ENCODE data around the gene ERO1B. TPM values are rescaled to one million over a fixed set of nuclear protein-coding genes. Genes with fewer than 3 reads are reported as not detected.
"Not testable (repeated sequence)": the region's sequence is repeated elsewhere in the genome, so short reads cannot be mapped to it uniquely, and the experiment has no call there.

The ERO1B gene
- polyA plus RNA-seq (2013) = 2.2 and 3.0 TPM in 2 replicates

GRCh38 chr1:236281654-236282424 lies at the start of gene ERO1B:
Gene ERO1B, minus strand, starts transcription at chr1:236281958. Its CDS starts 175 bp downstream, at chr1:236281783.
- H4K91ac ChIP-seq (ENCODE audit: low read depth, low read length) = no peak within 1 kb of the TSS
- H3K79me2 ChIP-seq (ENCODE audit: control insufficient read depth, insufficient read depth, low read length, poor library complexity) = no peaks in the 10 kb centered on the region
- H2BK12ac ChIP-seq (ENCODE audit: low read length) = no peak within 1 kb of the TSS
- H3K36me3 ChIP-seq (ENCODE audit: control insufficient read depth in 1 of 2, insufficient read depth in 2 of 2, low read length in 2 of 2) = no peaks in the 10 kb centered on the region
- H2BK120ac ChIP-seq (ENCODE audit: insufficient read depth, low read length, poor library complexity) = peak within 1 kb of the TSS; percentile 64
- no peaks in the 10 kb centered on the region for H3K27me3 ChIP-seq (ENCODE audit: insufficient read depth, low read length)
- H3K14ac ChIP-seq (ENCODE audit: low read length) = no peak within 1 kb of the TSS
- H3K4me3 ChIP-seq (ENCODE audit: low read depth, low read length) = peak within 1 kb of the TSS; percentile 84
- H4K8ac ChIP-seq (ENCODE audit: low read depth, low read length) = peak within 1 kb of the TSS; percentile 58
- peak; percentile 94 to 97 for DNase-seq
- H3K79me1 ChIP-seq (ENCODE audit: low read length) = peaks cover 2% of the 10 kb centered on the region
- peaks cover 0 to 4% of the 10 kb centered on the region in 2 experiments for H3K4me1 ChIP-seq (ENCODE audit: control insufficient read depth in 1 of 2, insufficient read depth in 2 of 2, low read length in 2 of 2)
- peak within 1 kb of the TSS; percentile 14 for H3K18ac ChIP-seq (ENCODE audit: low read length)
- H3K9me3 ChIP-seq (ENCODE audit: insufficient read depth, low read depth, low read length) = no peaks in the 10 kb centered on the region
- no peak within 1 kb of the TSS for H2AK5ac ChIP-seq (ENCODE audit: low read length)
- no peak within 1 kb of the TSS for H3K4ac ChIP-seq (ENCODE audit: low read depth, low read length)
- no peak within 1 kb of the TSS for H4K12ac ChIP-seq (ENCODE audit: low read depth, low read length)
- H3K23ac ChIP-seq (ENCODE audit: low read length) = no peak within 1 kb of the TSS
- peak within 1 kb of the TSS; percentile 87 for H2AFZ ChIP-seq (ENCODE audit: insufficient read depth, low read length, poor library complexity)
- peak within 1 kb of the TSS; percentile 84 for H3K4me2 ChIP-seq (ENCODE audit: low read length)
- WGBS (ENCODE audit: extremely low coverage, insufficient coverage, insufficient read length) = no CpG with 5 or more reads among the region's 81 CpGs
- H3K9ac ChIP-seq (ENCODE audit: low read length) = peak within 1 kb of the TSS; percentile 84
- no peak within 1 kb of the TSS for H2BK5ac ChIP-seq (ENCODE audit: low read depth, low read length, poor library complexity)
- no peak within 1 kb of the TSS for H3K27ac ChIP-seq (ENCODE audit: low read depth, low read length)

GRCh38 chr1:236331412-236331811 lies 49.7 kb upstream of the ERO1B start:
- not testable (repeated sequence) for H4K12ac ChIP-seq (ENCODE audit: low read depth, low read length); H2AFZ ChIP-seq (ENCODE audit: insufficient read depth, low read length, poor library complexity); H3K9ac ChIP-seq (ENCODE audit: low read length); H3K4me3 ChIP-seq (ENCODE audit: low read depth, low read length); H4K91ac ChIP-seq (ENCODE audit: low read depth, low read length); H4K8ac ChIP-seq (ENCODE audit: low read depth, low read length); H3K9me3 ChIP-seq (ENCODE audit: insufficient read depth, low read depth, low read length); H2BK5ac ChIP-seq (ENCODE audit: low read depth, low read length, poor library complexity); H3K14ac ChIP-seq (ENCODE audit: low read length); H2BK120ac ChIP-seq (ENCODE audit: insufficient read depth, low read length, poor library complexity); H3K36me3 ChIP-seq (ENCODE audit: control insufficient read depth in 1 of 2, insufficient read depth in 2 of 2, low read length in 2 of 2); H2BK12ac ChIP-seq (ENCODE audit: low read length); H3K27ac ChIP-seq (ENCODE audit: low read depth, low read length); H3K23ac ChIP-seq (ENCODE audit: low read length); H3K79me2 ChIP-seq (ENCODE audit: control insufficient read depth, insufficient read depth, low read length, poor library complexity); DNase-seq; H3K4ac ChIP-seq (ENCODE audit: low read depth, low read length); H3K4me2 ChIP-seq (ENCODE audit: low read length); H2AK5ac ChIP-seq (ENCODE audit: low read length); H3K18ac ChIP-seq (ENCODE audit: low read length); H3K79me1 ChIP-seq (ENCODE audit: low read length); H3K27me3 ChIP-seq (ENCODE audit: insufficient read depth, low read length); H3K4me1 ChIP-seq (ENCODE audit: control insufficient read depth in 1 of 2, insufficient read depth in 2 of 2, low read length in 2 of 2)
- no CpG with 5 or more reads among the region's 3 CpGs for WGBS (ENCODE audit: extremely low coverage, insufficient coverage, insufficient read length)

- Histone ChIP-seq H2AK5ac (ENCODE audit: low read length) (no peak overlapping the region), H2AFZ (ENCODE audit: insufficient read depth, low read length, poor library complexity) (no peak overlapping the region)
- WGBS (ENCODE audit: extremely low coverage, insufficient coverage, insufficient read length) = no CpG with 5 or more reads among the region's 1 CpG
These were observed 44.7 kb upstream of the ERO1B start for GRCh38 chr1:236326432-236326831.

GRCh38 chr1:236325567-236325966 lies 43.8 kb upstream of the ERO1B start:
- no peak overlapping the region for H2BK5ac ChIP-seq (ENCODE audit: low read depth, low read length, poor library complexity)
- no peak overlapping the region for H3K18ac ChIP-seq (ENCODE audit: low read length)
- peaks cover 3% of the 10 kb centered on the region for H3K9me3 ChIP-seq (ENCODE audit: insufficient read depth, low read depth, low read length)
- H3K27ac ChIP-seq (ENCODE audit: low read depth, low read length) = no peak overlapping the region
- no peak overlapping the region for H2BK12ac ChIP-seq (ENCODE audit: low read length)
- H3K23ac ChIP-seq (ENCODE audit: low read length) = no peak overlapping the region
- H3K36me3 ChIP-seq (ENCODE audit: control insufficient read depth in 1 of 2, insufficient read depth in 2 of 2, low read length in 2 of 2) = no peaks in the 10 kb centered on the region
- no peak overlapping the region for H4K8ac ChIP-seq (ENCODE audit: low read depth, low read length)
- H3K4ac ChIP-seq (ENCODE audit: low read depth, low read length) = no peak overlapping the region
- H4K91ac ChIP-seq (ENCODE audit: low read depth, low read length) = no peak overlapping the region
- H3K4me2 ChIP-seq (ENCODE audit: low read length) = no peak overlapping the region
- DNase-seq = no peak
- H2BK120ac ChIP-seq (ENCODE audit: insufficient read depth, low read length, poor library complexity) = no peak overlapping the region
- no peak overlapping the region for H3K14ac ChIP-seq (ENCODE audit: low read length)
- no peaks in the 10 kb centered on the region for H3K4me1 ChIP-seq (ENCODE audit: control insufficient read depth in 1 of 2, insufficient read depth in 2 of 2, low read length in 2 of 2)
- WGBS (ENCODE audit: extremely low coverage, insufficient coverage, insufficient read length) = no CpG with 5 or more reads among the region's 2 CpGs
- no peak overlapping the region for H4K12ac ChIP-seq (ENCODE audit: low read depth, low read length)
- H2AK5ac ChIP-seq (ENCODE audit: low read length) = no peak overlapping the region
- no peaks in the 10 kb centered on the region for H3K79me2 ChIP-seq (ENCODE audit: control insufficient read depth, insufficient read depth, low read length, poor library complexity)
- H2AFZ ChIP-seq (ENCODE audit: insufficient read depth, low read length, poor library complexity) = no peak overlapping the region
- H3K27me3 ChIP-seq (ENCODE audit: insufficient read depth, low read length) = no peaks in the 10 kb centered on the region
- H3K4me3 ChIP-seq (ENCODE audit: low read depth, low read length) = no peak overlapping the region
- H3K9ac ChIP-seq (ENCODE audit: low read length) = no peak overlapping the region
- H3K79me1 ChIP-seq (ENCODE audit: low read length) = no peaks in the 10 kb centered on the region

More at GRCh38 chr1:236326432-236326831, 44.7 kb upstream of the ERO1B start:
- H3K9me3 ChIP-seq (ENCODE audit: insufficient read depth, low read depth, low read length) = peaks cover 3% of the 10 kb centered on the region
- H3K27me3 ChIP-seq (ENCODE audit: insufficient read depth, low read length) = no peaks in the 10 kb centered on the region
- no peak overlapping the region for H2BK5ac ChIP-seq (ENCODE audit: low read depth, low read length, poor library complexity)
- no peaks in the 10 kb centered on the region for H3K79me2 ChIP-seq (ENCODE audit: control insufficient read depth, insufficient read depth, low read length, poor library complexity)
- no peaks in the 10 kb centered on the region for H3K79me1 ChIP-seq (ENCODE audit: low read length)
- H3K23ac ChIP-seq (ENCODE audit: low read length) = no peak overlapping the region
- no peak overlapping the region for H2BK12ac ChIP-seq (ENCODE audit: low read length)
- no peak overlapping the region for H3K18ac ChIP-seq (ENCODE audit: low read length)
- no peak overlapping the region for H3K4me3 ChIP-seq (ENCODE audit: low read depth, low read length)
- H3K9ac ChIP-seq (ENCODE audit: low read length) = no peak overlapping the region
- no peak overlapping the region for H3K4me2 ChIP-seq (ENCODE audit: low read length)
- H3K4me1 ChIP-seq (ENCODE audit: control insufficient read depth in 1 of 2, insufficient read depth in 2 of 2, low read length in 2 of 2) = no peaks in the 10 kb centered on the region
- H3K14ac ChIP-seq (ENCODE audit: low read length) = no peak overlapping the region
- DNase-seq = no peak
- no peak overlapping the region for H4K91ac ChIP-seq (ENCODE audit: low read depth, low read length)
- H2BK120ac ChIP-seq (ENCODE audit: insufficient read depth, low read length, poor library complexity) = no peak overlapping the region
- H4K8ac ChIP-seq (ENCODE audit: low read depth, low read length) = no peak overlapping the region
- no peak overlapping the region for H3K4ac ChIP-seq (ENCODE audit: low read depth, low read length)
- H4K12ac ChIP-seq (ENCODE audit: low read depth, low read length) = no peak overlapping the region
- no peaks in the 10 kb centered on the region for H3K36me3 ChIP-seq (ENCODE audit: control insufficient read depth in 1 of 2, insufficient read depth in 2 of 2, low read length in 2 of 2)
- no peak overlapping the region for H3K27ac ChIP-seq (ENCODE audit: low read depth, low read length)

Data from trophoblast cell (in vitro differentiated cells and primary cell).